H7 (cell line): ENCODE data around the gene BARX1. TPM values are rescaled to one million over a fixed set of nuclear protein-coding genes. Genes with fewer than 3 reads are reported as not detected.
A peak's percentile ranks its signal among the peaks of the same experiment; 100 is the strongest.
"Not testable (repeated sequence)": the region's sequence is repeated elsewhere in the genome, so short reads cannot be mapped to it uniquely, and the experiment has no call there.

ENCODE experiments used
- DNase-seq: peaks from one replicate; pipeline ENCODE4 v3.0.0; 2012
- H3K27me3 ChIP-seq: 2 replicates; pipeline ENCODE4 v1.6.0; 2011; ENCODE audit warnings: mild to moderate bottlenecking, low read length; ENCODE audit not compliant: control insufficient read depth, insufficient read depth
- H3K36me3 ChIP-seq: replicated peaks from 2 replicates; pipeline ENCODE4 v1.5.1; 2011; ENCODE audit warnings: low read length; ENCODE audit not compliant: control insufficient read depth, insufficient read depth
- H3K4me3 ChIP-seq: 2 replicates; pipeline ENCODE4 v1.5.1; 2011; ENCODE audit warnings: low read depth, mild to moderate bottlenecking, control low read depth, low read length, moderate library complexity; ENCODE audit not compliant: insufficient read depth
- total RNA-seq: library from RNA; depleted of rRNA; stranded (reverse); fragments of >200 nt; shearing (Covaris generic); gene quantifications from 2 replicates; pipeline ENCODE4 v1.2.3, GENCODE V29; 2014

BARX1 gene
- total RNA-seq, 1 experiment from 2014 or later = 80.4 TPM

DNA sequence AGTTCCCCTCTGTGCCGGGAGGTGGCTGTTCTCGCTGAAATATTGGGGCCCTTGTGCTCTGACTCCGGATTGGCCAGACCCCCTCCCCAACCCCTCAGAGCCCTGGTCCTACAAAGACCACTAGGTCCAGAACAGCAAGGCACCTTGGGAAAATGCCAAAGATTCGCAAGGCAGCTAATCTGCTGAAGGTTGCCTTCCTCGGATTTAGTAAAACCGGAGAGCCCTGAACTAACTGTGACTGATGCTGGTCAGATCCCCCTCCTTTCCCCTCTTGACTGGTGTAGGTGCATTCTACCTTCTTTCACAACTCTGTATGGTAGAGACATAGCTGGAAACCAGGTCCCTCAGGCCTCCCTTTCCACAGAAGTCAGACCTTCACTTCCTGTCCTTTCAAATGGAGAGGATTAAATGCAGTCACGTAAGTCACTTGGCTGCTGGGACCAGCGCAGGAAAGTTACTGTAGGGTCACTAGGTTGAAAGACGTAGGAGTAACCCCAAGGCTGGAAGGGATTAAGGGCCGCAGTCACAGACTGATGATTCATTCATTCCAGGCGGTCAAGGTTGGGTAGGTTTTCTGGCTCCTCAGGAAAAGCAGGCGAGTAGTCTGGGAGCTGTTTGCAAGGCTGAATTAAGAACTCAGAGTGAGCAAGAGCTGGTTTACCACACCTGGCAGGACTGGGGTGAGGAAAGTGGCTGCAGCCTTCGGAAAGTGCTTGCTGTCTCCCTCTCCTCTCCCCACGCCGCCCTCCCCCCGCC, 5.3 kb downstream of the BARX1 start:
- Histone ChIP-seq H3K27me3 (peaks cover 92% of the 10 kb centered on the region), H3K36me3 (no peaks in the 10 kb centered on the region), H3K4me3 (peak overlapping the region; percentile 36; the same call in 1 of the 2 replicates)
- peak; percentile 79 for DNase-seq

DNA sequence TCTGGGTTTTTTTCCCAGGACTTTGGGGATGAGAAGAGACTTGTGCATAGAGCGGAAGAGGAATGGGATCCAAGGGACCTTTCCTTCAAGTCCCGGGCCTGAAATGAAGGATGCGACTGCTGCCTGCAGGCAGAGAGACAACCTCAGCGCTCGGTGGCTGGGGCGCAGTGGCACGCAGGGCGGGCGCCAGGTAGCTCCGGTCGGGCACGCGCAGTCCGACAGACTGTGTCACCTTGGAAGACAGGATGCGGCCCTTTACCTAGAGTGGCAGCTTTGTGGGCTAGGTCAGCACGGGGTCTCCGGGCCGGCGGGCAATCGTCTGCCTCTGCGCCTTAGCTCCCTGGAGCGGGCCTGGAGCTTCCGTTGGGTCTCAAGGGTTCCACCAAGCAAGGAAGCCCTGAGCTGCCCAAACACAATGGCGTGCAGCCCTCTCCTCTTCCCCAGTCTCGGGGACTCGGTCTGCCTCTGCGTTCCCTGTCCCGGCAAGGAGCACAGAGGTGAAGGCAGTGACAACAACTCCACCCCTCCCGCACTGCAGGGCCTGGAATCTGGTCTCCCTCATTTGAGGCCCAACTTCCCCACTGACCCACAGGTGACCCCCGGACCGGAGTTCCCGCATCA, 6.0 kb downstream of the BARX1 start:
- no peak for DNase-seq
- H3K27me3 ChIP-seq = peaks cover 92% of the 10 kb centered on the region

GRCh38 chr9:93948441-93949072, 6.6 kb downstream of the BARX1 start:
- peak overlapping the region; percentile 36 for H3K4me3 ChIP-seq
- DNase-seq = peak; percentile 92
- H3K27me3 ChIP-seq = peaks cover 92% of the 10 kb centered on the region
- H3K36me3 ChIP-seq = no peaks in the 10 kb centered on the region

More for the DNA sequence above, 6.0 kb downstream of the BARX1 start:
- Histone ChIP-seq H3K4me3 (peak overlapping the region; percentile 36; the same call in 1 of the 2 replicates), H3K36me3 (no peaks in the 10 kb centered on the region)

DNA sequence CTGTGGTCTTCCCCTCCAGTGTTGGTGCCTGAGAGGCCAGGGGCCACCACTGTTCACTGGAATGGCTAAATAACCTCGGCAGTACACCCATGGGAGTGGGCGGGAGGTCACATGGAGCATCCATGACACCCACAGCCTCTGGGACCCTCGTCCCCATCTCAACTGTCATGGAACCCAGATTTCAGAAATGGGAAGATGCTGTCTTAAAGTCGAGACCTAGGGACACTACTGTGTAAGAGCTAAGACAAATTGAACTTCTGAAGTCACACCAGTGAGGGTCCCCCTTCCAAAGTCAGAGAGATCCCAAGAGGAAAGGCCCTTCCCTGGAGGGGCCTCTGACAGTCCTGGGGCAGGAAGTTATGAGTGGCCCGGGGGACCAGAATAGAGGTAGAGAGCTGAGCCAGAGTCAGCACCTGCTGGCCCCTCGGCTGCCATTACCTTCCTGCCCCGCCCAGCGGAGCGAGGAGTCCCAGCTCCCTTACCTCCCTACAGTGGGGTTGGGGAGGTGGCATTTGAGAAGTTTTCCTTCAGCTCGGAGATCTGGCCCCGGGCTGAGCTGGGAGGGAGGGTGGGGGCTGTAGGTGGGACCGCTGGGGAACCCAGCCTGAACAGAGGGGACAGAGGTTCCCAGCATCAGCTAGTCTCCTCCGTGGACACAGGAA, 7.6 kb downstream of the BARX1 start:
- DNase-seq = peak; percentile 73

DNA sequence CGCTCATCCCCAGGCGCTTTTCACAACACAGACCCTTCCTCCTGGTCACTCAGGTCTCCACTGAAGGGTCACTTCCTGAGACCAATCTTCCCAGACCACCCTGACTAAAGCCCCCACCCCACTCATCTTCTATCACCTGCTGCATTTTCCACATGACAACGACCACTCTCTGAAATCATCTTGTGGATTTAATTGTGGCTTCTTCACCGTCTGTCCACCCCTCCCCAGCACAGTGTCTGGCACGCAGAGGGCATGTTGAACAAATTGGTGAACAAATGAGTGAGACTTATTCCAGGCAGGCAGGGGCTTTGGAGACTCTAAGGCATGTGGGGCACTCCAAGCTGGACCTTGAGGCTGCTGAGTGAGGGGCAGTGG, 8.8 kb downstream of the BARX1 start:
- DNase-seq = no peak
- H3K27me3 ChIP-seq = peaks cover 90% of the 10 kb centered on the region
- H3K36me3 ChIP-seq = no peaks in the 10 kb centered on the region
- peak overlapping the region; percentile 33; the same call in 1 of the 2 replicates for H3K4me3 ChIP-seq

More for the DNA sequence above, 7.6 kb downstream of the BARX1 start:
- Histone ChIP-seq H3K36me3 (no peaks in the 10 kb centered on the region), H3K4me3 (no peak overlapping the region), H3K27me3 (peaks cover 92% of the 10 kb centered on the region)

- Histone ChIP-seq H3K27me3 (peaks cover 83% of the 10 kb centered on the region), H3K36me3 (no peaks in the 10 kb centered on the region), H3K4me3 (peak overlapping the region; percentile 33)
- DNase-seq = peak; percentile 80
Measured at GRCh38 chr9:93945400-93946337, 9.5 kb downstream of the BARX1 start.

GRCh38 chr9:93944011-93944410, 11.1 kb downstream of the BARX1 start:
- no peak overlapping the region for H3K4me3 ChIP-seq
- H3K27me3 ChIP-seq = peaks cover 75% of the 10 kb centered on the region
- H3K36me3 ChIP-seq = no peaks in the 10 kb centered on the region
- no peak for DNase-seq

- DNase-seq = no peak
- peaks cover 58% of the 10 kb centered on the region for H3K27me3 ChIP-seq
- no peak overlapping the region for H3K4me3 ChIP-seq
- H3K36me3 ChIP-seq = no peaks in the 10 kb centered on the region
Measured at GRCh38 chr9:93942161-93942560, 13.0 kb downstream of the BARX1 start.

- Histone ChIP-seq H3K36me3 (no peaks in the 10 kb centered on the region), H3K4me3 (no peak overlapping the region), H3K27me3 (peaks cover 51% of the 10 kb centered on the region)
- DNase-seq = no peak
Measured at GRCh38 chr9:93941493-93941892, 13.7 kb downstream of the BARX1 start.

- Histone ChIP-seq H3K36me3 (no peaks in the 10 kb centered on the region), H3K27me3 (peaks cover 46% of the 10 kb centered on the region)
- no peak for DNase-seq
Measured at GRCh38 chr9:93940951-93941350, 14.2 kb downstream of the BARX1 start.

GRCh38 chr9:93939589-93939988, 15.6 kb downstream of the BARX1 start:
- H3K27me3 ChIP-seq = peaks cover 32% of the 10 kb centered on the region
- not testable (repeated sequence) for DNase-seq, H3K36me3 ChIP-seq, H3K4me3 ChIP-seq

More at GRCh38 chr9:93940951-93941350, 14.2 kb downstream of the BARX1 start:
- H3K4me3 ChIP-seq = no peak overlapping the region

- H3K36me3 ChIP-seq = no peaks in the 10 kb centered on the region
- peaks cover 9% of the 10 kb centered on the region for H3K27me3 ChIP-seq
- no peak for DNase-seq
- H3K4me3 ChIP-seq = no peak overlapping the region
Measured at GRCh38 chr9:93937193-93937592, 18.0 kb downstream of the BARX1 start.

GRCh38 chr9:93931905-93932304, 23.2 kb downstream of the BARX1 start:
- H3K4me3 ChIP-seq = no peak overlapping the region

More at GRCh38 chr9:93931905-93932304, 23.2 kb downstream of the BARX1 start:
- Histone ChIP-seq H3K27me3 (0 out of 2 replicates have a peak, but pooled peaks cover 1% of the 10 kb centered on the region), H3K36me3 (no peaks in the 10 kb centered on the region)
- DNase-seq = no peak
